GM23338 (cell line): ENCODE data around the gene TTF1.

Experiments
- CTCF ChIP-seq, 2 experiments: fragments of 200-600 bp in 1 of 2; sonication (generic) in 1 of 2; conservative IDR thresholded peaks; 2 replicates each; pipeline versions ENCODE4 v1.5.1 to v1.6.1; 2016 to 2017; ENCODE audit warnings: antibody characterized with exemption in 2 of 2, low read depth in 2 of 2, mild to moderate bottlenecking in 2 of 2, moderate library complexity in 1 of 2
- EZH2 ChIP-seq: fragments of 200-600 bp; sonication (generic); IDR thresholded peaks from one replicate; pipeline ENCODE4 v1.8.0; 2017; ENCODE audit warnings: antibody characterized with exemption, mild to moderate bottlenecking, low read depth; ENCODE audit not compliant: unreplicated experiment
- JUNB ChIP-seq: IDR thresholded peaks from one replicate; pipeline ENCODE4 v1.6.1; 2016; ENCODE audit warnings: antibody characterized with exemption; ENCODE audit not compliant: unreplicated experiment
- POLR2AphosphoS5 ChIP-seq: IDR thresholded peaks from 2 replicates; pipeline ENCODE4 v1.6.1; 2016; ENCODE audit warnings: antibody characterized with exemption, low read depth
- TF ChIP-seq, protein P1 (sequence below): IDR thresholded peaks from one replicate; pipeline ENCODE4 v1.6.1; 2018; ENCODE audit warnings: antibody characterized with exemption; ENCODE audit not compliant: unreplicated experiment
- TF ChIP-seq, protein P2 (sequence below): fragments of 250-450 bp; sonication (Bioruptor Pico); IDR thresholded peaks from 2 replicates; pipeline ENCODE4 v1.5.0; 2020; ENCODE audit warnings: mild to moderate bottlenecking, moderate library complexity

DNA sequence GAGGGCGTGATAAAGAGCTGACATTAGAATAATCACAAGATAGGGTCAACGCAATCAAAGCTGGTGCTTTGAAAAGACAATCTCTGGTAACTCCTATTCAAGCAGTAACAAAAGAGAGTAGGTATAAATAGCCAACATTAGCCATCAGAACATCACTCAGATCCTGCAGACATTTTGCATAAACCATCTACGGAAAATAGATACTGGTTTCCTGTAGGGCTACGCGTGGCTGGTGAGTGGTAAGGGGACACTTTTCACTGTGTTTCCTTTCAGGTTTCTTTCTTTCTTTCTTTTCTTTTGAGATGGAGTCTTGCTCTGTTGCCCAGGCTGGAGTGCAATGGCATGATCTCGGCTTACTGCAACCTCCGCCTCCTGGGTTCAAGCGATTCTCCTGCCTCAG, 22.3 kb downstream of the TTF1 start:
- TF ChIP-seq CTCF (conservative IDR thresholded peaks at IDR 0.05; ENCODE audit: low read depth in 2 of 2) = no peak
- TF ChIP-seq JUNB = no peak
- TF ChIP-seq, protein P1, sequence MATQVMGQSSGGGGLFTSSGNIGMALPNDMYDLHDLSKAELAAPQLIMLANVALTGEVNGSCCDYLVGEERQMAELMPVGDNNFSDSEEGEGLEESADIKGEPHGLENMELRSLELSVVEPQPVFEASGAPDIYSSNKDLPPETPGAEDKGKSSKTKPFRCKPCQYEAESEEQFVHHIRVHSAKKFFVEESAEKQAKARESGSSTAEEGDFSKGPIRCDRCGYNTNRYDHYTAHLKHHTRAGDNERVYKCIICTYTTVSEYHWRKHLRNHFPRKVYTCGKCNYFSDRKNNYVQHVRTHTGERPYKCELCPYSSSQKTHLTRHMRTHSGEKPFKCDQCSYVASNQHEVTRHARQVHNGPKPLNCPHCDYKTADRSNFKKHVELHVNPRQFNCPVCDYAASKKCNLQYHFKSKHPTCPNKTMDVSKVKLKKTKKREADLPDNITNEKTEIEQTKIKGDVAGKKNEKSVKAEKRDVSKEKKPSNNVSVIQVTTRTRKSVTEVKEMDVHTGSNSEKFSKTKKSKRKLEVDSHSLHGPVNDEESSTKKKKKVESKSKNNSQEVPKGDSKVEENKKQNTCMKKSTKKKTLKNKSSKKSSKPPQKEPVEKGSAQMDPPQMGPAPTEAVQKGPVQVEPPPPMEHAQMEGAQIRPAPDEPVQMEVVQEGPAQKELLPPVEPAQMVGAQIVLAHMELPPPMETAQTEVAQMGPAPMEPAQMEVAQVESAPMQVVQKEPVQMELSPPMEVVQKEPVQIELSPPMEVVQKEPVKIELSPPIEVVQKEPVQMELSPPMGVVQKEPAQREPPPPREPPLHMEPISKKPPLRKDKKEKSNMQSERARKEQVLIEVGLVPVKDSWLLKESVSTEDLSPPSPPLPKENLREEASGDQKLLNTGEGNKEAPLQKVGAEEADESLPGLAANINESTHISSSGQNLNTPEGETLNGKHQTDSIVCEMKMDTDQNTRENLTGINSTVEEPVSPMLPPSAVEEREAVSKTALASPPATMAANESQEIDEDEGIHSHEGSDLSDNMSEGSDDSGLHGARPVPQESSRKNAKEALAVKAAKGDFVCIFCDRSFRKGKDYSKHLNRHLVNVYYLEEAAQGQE = no peak
- TF ChIP-seq POLR2AphosphoS5 = no peak
- TF ChIP-seq EZH2 = no peak
- TF ChIP-seq, protein P2, sequence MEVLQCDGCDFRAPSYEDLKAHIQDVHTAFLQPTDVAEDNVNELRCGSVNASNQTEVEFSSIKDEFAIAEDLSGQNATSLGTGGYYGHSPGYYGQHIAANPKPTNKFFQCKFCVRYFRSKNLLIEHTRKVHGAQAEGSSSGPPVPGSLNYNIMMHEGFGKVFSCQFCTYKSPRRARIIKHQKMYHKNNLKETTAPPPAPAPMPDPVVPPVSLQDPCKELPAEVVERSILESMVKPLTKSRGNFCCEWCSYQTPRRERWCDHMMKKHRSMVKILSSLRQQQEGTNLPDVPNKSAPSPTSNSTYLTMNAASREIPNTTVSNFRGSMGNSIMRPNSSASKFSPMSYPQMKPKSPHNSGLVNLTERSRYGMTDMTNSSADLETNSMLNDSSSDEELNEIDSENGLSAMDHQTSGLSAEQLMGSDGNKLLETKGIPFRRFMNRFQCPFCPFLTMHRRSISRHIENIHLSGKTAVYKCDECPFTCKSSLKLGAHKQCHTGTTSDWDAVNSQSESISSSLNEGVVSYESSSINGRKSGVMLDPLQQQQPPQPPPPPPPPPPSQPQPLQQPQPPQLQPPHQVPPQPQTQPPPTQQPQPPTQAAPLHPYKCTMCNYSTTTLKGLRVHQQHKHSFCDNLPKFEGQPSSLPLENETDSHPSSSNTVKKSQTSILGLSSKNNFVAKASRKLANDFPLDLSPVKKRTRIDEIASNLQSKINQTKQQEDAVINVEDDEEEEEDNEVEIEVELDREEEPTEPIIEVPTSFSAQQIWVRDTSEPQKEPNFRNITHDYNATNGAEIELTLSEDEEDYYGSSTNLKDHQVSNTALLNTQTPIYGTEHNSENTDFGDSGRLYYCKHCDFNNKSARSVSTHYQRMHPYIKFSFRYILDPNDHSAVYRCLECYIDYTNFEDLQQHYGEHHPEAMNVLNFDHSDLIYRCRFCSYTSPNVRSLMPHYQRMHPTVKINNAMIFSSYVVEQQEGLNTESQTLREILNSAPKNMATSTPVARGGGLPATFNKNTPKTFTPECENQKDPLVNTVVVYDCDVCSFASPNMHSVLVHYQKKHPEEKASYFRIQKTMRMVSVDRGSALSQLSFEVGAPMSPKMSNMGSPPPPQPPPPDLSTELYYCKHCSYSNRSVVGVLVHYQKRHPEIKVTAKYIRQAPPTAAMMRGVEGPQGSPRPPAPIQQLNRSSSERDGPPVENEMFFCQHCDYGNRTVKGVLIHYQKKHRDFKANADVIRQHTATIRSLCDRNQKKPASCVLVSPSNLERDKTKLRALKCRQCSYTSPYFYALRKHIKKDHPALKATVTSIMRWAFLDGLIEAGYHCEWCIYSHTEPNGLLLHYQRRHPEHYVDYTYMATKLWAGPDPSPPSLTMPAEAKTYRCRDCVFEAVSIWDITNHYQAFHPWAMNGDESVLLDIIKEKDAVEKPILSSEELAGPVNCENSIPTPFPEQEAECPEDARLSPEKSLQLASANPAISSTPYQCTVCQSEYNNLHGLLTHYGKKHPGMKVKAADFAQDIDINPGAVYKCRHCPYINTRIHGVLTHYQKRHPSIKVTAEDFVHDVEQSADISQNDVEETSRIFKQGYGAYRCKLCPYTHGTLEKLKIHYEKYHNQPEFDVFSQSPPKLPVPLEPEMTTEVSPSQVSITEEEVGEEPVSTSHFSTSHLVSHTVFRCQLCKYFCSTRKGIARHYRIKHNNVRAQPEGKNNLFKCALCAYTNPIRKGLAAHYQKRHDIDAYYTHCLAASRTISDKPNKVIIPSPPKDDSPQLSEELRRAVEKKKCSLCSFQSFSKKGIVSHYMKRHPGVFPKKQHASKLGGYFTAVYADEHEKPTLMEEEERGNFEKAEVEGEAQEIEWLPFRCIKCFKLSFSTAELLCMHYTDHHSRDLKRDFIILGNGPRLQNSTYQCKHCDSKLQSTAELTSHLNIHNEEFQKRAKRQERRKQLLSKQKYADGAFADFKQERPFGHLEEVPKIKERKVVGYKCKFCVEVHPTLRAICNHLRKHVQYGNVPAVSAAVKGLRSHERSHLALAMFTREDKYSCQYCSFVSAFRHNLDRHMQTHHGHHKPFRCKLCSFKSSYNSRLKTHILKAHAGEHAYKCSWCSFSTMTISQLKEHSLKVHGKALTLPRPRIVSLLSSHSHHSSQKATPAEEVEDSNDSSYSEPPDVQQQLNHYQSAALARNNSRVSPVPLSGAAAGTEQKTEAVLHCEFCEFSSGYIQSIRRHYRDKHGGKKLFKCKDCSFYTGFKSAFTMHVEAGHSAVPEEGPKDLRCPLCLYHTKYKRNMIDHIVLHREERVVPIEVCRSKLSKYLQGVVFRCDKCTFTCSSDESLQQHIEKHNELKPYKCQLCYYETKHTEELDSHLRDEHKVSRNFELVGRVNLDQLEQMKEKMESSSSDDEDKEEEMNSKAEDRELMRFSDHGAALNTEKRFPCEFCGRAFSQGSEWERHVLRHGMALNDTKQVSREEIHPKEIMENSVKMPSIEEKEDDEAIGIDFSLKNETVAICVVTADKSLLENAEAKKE (CRISPR knock-in tag) = no peak
